ENCODE measurements around the gene FAM9A.

Gene FAM9A

DNA sequence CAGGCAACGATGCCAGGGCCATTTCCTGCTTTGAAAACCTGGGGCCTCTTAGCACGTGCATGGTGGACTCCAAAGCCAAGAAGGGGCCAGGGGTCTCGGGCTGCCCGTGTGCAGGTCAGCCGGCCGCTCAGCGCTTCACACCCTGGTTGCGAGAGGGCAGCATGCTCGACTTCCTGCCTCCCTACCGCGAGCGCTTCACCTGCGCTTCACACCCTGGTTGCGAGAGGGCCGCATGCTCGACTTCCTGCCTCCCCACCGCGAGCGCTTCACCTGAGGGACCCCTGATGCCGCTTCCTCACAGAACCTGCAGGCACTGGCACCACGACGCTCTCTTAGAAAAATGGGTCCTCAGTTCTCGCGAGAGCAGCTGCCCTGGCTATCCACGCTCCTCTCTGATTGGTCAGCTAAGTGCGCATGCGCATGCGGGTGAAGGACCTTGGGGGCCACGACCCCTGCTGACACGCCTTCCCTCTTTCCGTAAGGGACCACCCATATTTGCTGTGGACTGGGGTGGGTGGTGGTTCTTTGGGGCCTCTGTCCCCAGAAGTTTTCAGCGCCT, at the start of gene FAM9A:
FAM9A (minus strand) TSS at position 343 of the 559 bp plus-strand sequence. CDS start 1,212 bp downstream, outside the sequence.
- no peak within 1 kb of the TSS for H3K4me3 ChIP-seq (ENCODE audit: low read depth, low read length)
- TF ChIP-seq, protein P1, sequence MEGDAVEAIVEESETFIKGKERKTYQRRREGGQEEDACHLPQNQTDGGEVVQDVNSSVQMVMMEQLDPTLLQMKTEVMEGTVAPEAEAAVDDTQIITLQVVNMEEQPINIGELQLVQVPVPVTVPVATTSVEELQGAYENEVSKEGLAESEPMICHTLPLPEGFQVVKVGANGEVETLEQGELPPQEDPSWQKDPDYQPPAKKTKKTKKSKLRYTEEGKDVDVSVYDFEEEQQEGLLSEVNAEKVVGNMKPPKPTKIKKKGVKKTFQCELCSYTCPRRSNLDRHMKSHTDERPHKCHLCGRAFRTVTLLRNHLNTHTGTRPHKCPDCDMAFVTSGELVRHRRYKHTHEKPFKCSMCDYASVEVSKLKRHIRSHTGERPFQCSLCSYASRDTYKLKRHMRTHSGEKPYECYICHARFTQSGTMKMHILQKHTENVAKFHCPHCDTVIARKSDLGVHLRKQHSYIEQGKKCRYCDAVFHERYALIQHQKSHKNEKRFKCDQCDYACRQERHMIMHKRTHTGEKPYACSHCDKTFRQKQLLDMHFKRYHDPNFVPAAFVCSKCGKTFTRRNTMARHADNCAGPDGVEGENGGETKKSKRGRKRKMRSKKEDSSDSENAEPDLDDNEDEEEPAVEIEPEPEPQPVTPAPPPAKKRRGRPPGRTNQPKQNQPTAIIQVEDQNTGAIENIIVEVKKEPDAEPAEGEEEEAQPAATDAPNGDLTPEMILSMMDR (IDR thresholded peaks at IDR 0.05; ENCODE audit: low read depth, low read length), result no peak

DNA sequence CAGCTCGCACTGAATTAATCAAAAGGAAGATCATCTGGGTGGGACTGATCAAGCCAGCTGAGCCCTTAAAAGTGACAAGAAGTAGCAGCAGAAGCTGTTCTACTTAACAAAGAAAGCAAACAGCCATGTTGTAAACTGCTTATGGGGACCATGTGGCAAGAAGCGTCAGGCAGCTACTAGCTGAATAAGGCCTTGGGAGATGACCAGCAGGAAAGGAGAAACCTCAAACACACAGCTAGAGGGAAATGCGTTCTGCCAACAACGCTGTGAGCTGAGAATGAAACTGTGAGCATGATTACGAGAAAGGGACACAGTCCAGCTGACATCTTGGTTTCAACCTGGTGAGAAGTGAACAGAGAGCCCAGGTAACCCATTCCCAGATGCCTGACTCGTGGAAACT, 49.3 kb upstream of the FAM9A start:
- no peak overlapping the region for H3K4me3 ChIP-seq (ENCODE audit: low read depth, low read length)
- TF ChIP-seq, protein P1 (IDR thresholded peaks at IDR 0.05; ENCODE audit: low read depth, low read length), result no peak

DNA sequence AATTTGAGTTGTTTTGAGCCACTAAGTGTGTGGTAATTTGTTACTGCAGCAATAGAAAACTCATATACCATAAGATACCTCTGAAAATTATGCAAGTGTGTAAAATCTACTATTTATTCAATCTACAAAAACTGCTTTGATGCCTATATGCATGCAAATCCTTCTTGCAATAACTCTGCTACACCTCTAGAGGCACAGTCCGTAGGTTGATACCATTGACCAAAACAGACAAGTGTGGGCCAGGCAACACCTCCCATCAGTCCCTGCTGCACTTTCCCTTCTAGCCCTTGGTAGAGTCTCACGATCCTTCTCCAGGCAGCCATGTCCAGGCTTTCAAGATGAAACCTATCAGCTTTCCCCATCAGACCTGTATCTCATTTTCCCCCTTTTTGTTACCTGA, 48.8 kb upstream of the FAM9A start:
- no peak overlapping the region for H3K4me3 ChIP-seq (ENCODE audit: low read depth, low read length)
- TF ChIP-seq, protein P1 (IDR thresholded peaks at IDR 0.05; ENCODE audit: low read depth, low read length), result no peak

DNA sequence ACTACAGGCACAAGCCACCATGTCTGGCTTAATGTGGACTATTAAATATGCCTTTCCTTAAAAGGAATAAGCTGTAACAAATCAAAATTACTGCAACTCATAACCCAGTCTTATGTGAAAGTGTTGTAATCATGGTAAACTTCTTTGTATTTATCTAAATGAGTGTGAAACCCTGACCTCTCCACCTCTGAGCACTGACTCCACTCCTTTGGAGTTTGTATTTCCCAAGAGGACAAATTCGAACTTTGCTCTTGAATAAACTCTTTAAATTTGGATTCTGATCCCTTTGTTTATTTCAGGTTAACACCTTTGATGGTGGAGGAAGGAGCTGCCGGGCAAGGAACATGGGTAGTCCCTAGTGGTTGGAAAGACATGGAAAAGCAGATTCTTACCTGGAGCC, 48.3 kb upstream of the FAM9A start:
- no peak overlapping the region for H3K4me3 ChIP-seq (ENCODE audit: low read depth, low read length)
- TF ChIP-seq, protein P1 (IDR thresholded peaks at IDR 0.05; ENCODE audit: low read depth, low read length), result no peak

DNA sequence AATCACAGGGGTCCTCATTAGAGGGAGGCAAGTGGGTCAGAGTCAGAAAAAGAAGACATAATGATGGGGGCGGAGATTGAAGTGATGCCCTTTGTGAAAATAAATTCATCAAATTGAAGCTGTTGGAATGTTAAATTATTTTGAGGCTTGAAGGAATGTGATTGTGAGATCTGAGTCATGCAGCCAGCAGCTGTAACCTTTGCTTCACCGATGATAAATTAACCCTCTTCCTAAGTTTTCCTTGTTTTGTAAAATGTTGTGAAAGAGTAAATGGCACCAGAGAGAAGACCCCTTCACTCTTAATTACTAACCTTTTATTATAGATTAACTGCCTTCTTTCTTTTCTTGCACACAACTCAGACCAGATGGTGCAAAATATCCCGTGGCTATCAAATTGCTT, 47.7 kb upstream of the FAM9A start:
- TF ChIP-seq, protein P1 (IDR thresholded peaks at IDR 0.05; ENCODE audit: low read depth, low read length), result no peak
- no peak overlapping the region for H3K4me3 ChIP-seq (ENCODE audit: low read depth, low read length)

DNA sequence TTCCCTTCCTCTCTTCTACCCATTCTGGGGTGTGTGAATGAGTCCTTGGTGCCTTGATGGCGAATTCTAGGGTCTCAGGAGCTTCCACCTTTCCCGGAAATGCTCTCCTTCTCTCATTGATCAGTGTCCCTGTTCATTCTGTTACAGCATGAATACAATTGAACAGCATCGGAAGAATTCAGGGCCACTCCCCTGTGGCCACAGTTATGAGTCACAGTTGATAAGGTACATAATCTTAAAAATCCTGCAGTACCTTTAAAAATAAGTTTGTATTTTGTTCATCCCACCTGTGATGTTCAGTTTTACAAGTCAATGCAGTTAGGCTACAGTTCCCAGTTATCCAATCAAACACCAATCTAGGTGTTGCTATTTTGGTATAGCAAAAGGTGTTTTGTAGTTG, 47.3 kb upstream of the FAM9A start:
- TF ChIP-seq, protein P1 (IDR thresholded peaks at IDR 0.05; ENCODE audit: low read depth, low read length), result no peak
- H3K4me3 ChIP-seq (ENCODE audit: low read depth, low read length), result no peak overlapping the region

DNA sequence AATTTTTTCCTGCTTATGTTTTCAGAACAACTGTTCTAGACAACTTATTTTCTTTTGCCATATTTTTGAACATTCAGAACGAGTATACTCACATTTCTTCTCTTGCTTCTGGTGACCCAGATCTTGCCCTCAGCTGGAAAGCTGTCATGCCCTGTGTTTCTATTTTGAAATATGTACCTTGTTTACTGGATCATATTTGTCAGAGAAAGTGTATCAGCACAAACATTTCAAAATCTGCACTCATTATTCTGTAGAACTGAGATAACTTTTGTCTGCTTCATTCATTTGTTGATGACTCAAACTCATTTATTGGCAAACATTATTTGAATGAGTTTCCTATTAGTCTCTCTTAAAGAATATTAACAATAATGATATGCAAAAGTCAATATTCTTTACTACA, 46.2 kb upstream of the FAM9A start:
- no peak overlapping the region for H3K4me3 ChIP-seq (ENCODE audit: low read depth, low read length)
- TF ChIP-seq, protein P1 (IDR thresholded peaks at IDR 0.05; ENCODE audit: low read depth, low read length), result no peak

Data from WI38 (cell line).